Ectodermal cell (in vitro differentiated cells): ENCODE measurements around the gene POLRMT.
"Not testable (repeated sequence)": the region's sequence is repeated elsewhere in the genome, so short reads cannot be mapped to it uniquely, and the experiment has no call there.

ENCODE experiments used
- H3K27ac ChIP-seq: 2 replicates; pipeline ENCODE4 v1.7.0; 2013; ENCODE audit warnings: mild to moderate bottlenecking, low read depth, low read length; ENCODE audit not compliant: insufficient read depth, poor library complexity, severe bottlenecking
- H3K27me3 ChIP-seq: 2 replicates; pipeline ENCODE4 v1.7.0; 2013; ENCODE audit warnings: mild to moderate bottlenecking, low read length; ENCODE audit not compliant: insufficient read depth, control insufficient read depth, poor library complexity, severe bottlenecking
- H3K36me3 ChIP-seq: one replicate; pipeline ENCODE4 v1.7.0; 2013; ENCODE audit warnings: low read length; ENCODE audit not compliant: control insufficient read depth, insufficient read depth
- H3K4me1 ChIP-seq: one replicate; pipeline ENCODE4 v1.7.0; 2013; ENCODE audit warnings: low read length; ENCODE audit not compliant: control insufficient read depth, insufficient read depth
- H3K4me3 ChIP-seq: 2 replicates; pipeline ENCODE4 v1.7.0; 2013; ENCODE audit warnings: low read depth, low read length, control low read depth; ENCODE audit not compliant: insufficient read depth
- H3K9me3 ChIP-seq: 2 replicates; pipeline ENCODE4 v1.7.0; 2013; ENCODE audit warnings: mild to moderate bottlenecking, low read length, moderate library complexity; ENCODE audit not compliant: control insufficient read depth
- WGBS, 2 experiments: methylation state at CpG; one replicate each; pipeline ENCODE4 v1.1.7; 2013; ENCODE audit warnings: missing lambda C conversion rate in 2 of 2; 5-methylcytosine and 5-hydroxymethylcytosine counted together

The POLRMT gene

DNA sequence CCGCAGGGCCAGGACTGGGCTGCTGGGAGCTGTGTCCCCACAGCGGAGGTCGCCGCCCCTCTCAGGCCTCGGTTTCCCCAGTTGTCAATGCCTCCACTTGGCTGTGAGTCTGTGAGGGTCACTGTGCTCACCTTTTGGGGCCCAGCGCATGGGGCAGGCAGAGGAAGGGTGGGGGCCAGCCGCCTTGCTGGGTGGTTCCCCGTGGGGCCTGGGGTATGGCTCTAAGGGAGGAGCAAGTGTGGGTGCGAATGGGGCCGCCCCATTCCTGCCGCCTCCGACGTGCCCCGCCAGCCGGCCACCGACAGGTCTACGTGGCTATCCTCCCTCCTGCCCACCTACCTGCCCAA, 5.5 kb upstream of the POLRMT start:
- no peaks in the 10 kb centered on the region for H3K9me3 ChIP-seq
- peaks cover 2% of the 10 kb centered on the region for H3K4me1 ChIP-seq
- H3K36me3 ChIP-seq: no peaks in the 10 kb centered on the region
- 66 to 71% methylated on average over 17 of the region's 17 CpGs for WGBS, 2 experiments
- peak overlapping the region; percentile 31 for H3K4me3 ChIP-seq
- peaks cover 37% of the 10 kb centered on the region for H3K27me3 ChIP-seq
- no peak overlapping the region for H3K27ac ChIP-seq

DNA sequence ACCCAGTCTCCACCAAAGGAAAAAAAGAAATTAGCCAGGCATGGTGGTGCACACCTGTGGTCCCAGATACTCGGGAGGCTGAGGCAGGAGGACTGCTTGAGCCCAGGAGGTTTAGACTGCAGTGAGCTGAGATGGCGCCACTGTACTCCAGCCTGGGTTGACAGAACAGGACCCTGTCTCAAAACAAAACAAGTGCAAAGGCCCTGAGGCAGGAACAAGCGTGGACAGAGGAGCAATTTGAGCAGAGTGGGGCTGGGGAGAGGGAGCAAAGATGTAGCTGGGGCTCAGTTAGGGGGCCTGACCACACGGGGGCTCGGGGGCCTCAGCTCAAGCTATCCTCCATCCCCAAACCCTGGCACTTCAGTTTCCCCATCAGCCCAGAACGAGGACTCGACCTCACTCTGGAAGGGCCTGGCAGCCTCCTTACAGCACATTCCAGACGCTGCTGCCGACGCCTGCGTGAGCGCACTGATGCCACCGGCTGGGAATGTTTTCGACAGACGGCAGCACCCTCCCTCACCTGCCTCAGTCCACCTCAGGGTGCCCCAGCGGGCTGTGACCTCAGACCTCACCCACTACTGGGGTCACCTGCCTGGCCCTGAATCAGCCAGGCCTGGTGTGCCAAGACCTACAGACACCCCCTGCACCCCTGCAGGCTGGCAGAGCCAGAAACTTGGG, 1.8 kb upstream of the POLRMT start:
- Histone ChIP-seq H3K4me1 (peaks cover 9% of the 10 kb centered on the region), H3K36me3 (peaks cover 8% of the 10 kb centered on the region), H3K4me3 (no peak overlapping the region), H3K9me3 (no peaks in the 10 kb centered on the region), H3K27ac (no peak overlapping the region), H3K27me3 (peaks cover 32% of the 10 kb centered on the region)
- 86 to 89% methylated on average over 16 of the region's 16 CpGs for WGBS, 2 experiments

DNA sequence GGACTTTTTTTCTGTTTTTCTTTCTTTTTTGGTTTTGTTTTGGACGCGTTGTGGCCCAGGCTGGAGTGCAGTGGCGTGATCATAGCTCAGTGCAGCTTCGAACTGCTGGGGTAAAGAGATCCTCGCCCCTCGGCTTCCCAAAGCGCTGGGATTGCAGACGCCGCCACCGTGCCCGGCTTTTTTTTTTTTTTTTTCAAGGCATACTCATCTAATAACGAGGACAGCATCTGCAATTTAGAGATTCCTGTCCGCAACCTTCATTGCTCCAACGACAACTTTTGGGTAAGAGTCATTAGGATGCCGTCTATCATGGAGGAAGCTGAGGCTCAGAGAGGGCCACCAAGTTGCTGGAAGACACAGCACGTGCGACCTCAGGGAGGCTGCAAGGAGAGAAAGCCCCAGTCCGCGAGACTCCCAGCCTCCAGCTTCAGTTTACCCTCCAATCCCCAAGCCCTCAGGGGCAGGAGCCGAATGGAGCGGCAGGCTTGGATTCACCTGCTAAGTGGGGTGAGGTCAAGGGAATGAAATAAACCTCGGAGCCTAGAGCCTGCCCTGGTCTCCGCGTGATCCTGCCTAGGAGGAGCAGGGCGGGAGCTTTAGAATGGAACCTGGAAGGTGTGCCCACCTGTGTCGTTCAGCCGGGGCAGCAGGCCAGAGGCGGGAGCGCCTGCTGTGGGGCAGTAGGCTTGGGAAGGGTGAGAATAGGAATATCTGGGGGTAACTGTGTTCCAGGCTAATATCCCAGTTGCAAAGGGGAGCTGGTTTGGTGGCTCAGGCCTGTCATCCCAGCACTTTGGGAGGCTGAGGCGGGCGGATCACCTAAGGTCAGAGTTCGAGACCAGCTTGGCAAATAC, 676 bp upstream of the POLRMT start:
- Histone ChIP-seq H3K36me3 (peaks cover 13% of the 10 kb centered on the region), H3K27ac (no peak overlapping the region), H3K27me3 (peaks cover 23% of the 10 kb centered on the region), H3K4me3 (peak overlapping the region; percentile 86), H3K4me1 (peaks cover 7% of the 10 kb centered on the region), H3K9me3 (no peaks in the 10 kb centered on the region)
- WGBS, 2 experiments: 31 to 33% methylated on average over 32 of the region's 32 CpGs

DNA sequence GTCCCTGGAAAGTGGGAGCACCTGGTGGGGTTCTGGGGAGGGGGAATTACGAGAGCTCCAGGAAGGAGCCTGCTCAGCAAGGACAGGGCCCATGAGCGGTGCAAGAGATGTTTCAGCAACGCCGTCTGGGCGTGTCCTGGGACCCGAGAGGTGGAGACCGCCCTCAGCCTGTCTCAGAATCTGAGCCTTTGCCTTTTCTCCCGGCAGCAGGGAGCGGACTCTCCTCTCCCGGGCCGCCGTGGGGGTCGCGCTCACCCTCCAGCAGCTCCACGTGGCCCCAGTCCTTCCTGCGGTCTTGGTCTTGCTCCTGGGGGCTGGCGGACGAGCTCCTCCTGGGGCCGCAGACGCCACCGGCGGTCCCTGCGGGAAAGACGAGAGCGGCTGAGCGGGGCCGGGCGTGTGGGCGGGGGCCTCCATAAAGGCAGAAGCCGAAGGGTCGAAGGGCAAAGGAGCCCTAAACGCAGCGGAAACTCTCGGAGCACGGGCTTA, 714 bp downstream of the POLRMT start:
- H3K27ac ChIP-seq: no peak overlapping the region

DNA sequence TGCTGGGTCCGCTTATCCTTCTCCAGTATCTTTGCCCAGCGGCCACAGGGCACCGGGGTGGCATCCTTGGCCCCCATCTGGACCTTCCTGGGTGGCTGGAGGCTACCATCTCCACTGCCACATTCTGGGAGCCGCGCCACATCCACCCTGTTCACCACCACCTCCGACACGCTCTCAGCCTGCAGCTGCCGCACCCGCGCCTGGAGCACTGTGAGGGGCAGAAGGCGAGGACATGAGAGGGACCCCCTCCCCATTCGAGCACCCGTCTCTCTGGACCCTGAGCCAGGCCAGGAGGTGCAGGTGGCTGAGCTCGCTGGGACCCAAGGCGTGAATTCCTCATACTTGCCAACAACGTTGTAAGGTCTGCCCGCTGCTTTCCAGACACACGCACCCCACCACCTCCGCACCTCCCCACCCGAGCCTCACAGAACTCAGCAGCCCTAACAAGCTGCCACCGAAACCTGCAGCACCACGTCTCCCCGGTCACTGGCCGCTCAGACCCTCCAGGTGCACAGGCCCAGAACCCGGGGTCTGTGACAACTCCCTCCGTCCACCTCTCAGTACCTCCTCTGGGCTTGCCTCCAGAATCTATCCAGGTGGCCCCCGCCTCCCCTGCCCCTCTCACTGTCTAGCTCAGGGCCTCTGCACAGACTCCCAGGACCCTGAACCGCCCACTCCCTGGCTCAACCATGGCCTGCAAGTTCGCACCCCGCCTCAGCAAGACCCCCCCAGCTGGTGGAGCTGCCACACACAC, 3.2 kb downstream of the POLRMT start:
- H3K4me1 ChIP-seq: peaks cover 7% of the 10 kb centered on the region
- no peaks in the 10 kb centered on the region for H3K27me3 ChIP-seq
- H3K4me3 ChIP-seq: no peak overlapping the region
- 95% methylated on average over 30 of the region's 30 CpGs for WGBS, 2 experiments
- no peaks in the 10 kb centered on the region for H3K9me3 ChIP-seq
- no peak overlapping the region for H3K27ac ChIP-seq
- peaks cover 27% of the 10 kb centered on the region for H3K36me3 ChIP-seq

More for the DNA sequence above, 714 bp downstream of the POLRMT start:
- Histone ChIP-seq H3K27me3 (peaks cover 9% of the 10 kb centered on the region), H3K4me3 (peak overlapping the region; percentile 86), H3K4me1 (peaks cover 7% of the 10 kb centered on the region), H3K36me3 (peaks cover 20% of the 10 kb centered on the region), H3K9me3 (no peaks in the 10 kb centered on the region)
- 1% methylated on average over 35 of the region's 35 CpGs for WGBS, 2 experiments

DNA sequence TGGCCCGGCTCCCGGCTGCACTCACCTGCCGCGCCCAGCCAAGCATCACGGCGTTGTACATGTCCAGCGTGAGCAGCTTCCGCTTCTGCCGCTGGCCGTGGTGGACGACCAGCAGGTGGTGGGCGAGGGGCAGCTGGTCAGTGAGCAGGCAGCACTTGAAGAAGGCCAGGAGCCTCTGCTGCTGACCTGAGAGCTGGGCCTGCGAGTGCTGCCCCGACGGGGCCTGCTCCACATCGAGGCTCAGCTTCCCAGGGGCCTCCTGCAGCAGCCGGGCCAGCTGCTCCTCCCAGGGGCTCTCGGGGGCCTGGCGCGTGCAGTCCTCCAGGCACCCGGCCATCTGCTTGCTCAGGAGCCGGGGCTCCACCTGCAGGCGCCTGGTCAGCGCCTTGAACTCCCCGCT, 3.8 kb downstream of the POLRMT start:
- H3K4me1 ChIP-seq, H3K4me3 ChIP-seq: not testable (repeated sequence)
- 93% methylated on average over 25 of the region's 25 CpGs for WGBS, 2 experiments

DNA sequence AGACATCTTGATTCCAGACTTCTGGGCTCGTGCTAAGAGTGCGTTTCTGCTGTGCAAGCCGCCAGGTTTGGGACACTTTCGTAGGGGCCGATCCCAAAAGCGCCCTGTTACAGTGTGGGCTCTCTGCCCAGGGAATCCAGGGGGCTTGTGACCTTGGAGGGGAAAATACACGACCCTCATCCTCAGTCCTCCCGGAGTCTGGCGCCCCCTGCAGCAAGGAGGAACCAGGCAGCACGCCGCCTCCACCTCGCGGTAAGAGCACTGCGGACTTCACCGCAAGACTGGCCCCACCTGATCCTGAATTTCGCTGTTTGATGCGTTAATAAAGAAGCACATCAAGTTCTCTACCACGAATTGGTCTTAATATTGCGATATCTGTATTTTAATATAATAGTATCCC, 5.2 kb downstream of the POLRMT start:
- no peak overlapping the region for H3K27ac ChIP-seq
- H3K4me1 ChIP-seq: peaks cover 7% of the 10 kb centered on the region
- H3K4me3 ChIP-seq: no peak overlapping the region
- H3K36me3 ChIP-seq: peaks cover 27% of the 10 kb centered on the region
- H3K27me3 ChIP-seq: no peaks in the 10 kb centered on the region
- H3K9me3 ChIP-seq: no peaks in the 10 kb centered on the region
- 82 to 86% methylated on average over 18 of the region's 19 CpGs for WGBS, 2 experiments

More for the DNA sequence above, 3.8 kb downstream of the POLRMT start:
- not testable (repeated sequence) for H3K27me3 ChIP-seq, H3K9me3 ChIP-seq, H3K27ac ChIP-seq
- H3K36me3 ChIP-seq: peaks cover 27% of the 10 kb centered on the region

DNA sequence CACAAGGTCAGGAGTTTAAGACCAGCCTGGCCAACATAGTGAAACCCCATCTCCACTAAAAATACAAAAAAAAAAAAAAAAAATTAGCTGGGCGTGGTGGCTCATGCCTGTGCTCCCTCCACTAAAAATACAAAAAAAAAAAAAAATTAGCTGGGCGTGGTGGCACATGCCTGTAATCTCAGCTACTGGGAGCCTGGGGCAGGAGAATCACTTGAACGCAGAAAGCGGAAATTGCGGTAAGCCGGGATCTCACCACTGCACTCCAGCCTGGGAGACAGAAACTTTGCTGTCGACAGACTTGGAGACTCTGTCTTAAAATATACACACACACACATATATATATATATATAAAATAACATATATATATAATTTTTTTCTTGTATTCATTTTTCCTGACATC, 6.8 kb downstream of the POLRMT start:
- H3K36me3 ChIP-seq: peaks cover 27% of the 10 kb centered on the region

DNA sequence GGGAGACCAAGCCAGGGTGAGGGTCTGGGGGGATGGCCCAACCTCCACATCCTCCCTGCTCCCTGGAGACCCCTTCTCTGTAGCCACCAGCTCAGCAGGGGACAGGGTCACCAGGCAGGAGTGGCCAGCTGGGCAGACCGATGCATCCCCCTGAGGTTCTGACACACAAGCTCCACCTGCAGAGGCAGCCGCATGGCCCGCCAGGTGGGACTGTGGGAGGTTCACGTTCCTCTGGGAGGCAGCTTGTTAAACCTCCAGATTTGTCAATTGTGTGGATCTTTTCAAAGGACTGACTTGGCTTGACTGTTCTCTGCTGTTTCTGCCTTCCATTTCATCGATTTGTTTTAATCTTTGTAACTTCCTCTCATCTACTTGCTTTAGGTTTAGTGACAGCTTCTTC, 8.1 kb downstream of the POLRMT start:
- H3K36me3 ChIP-seq: peaks cover 22% of the 10 kb centered on the region
- H3K27ac ChIP-seq: no peak overlapping the region
- no peaks in the 10 kb centered on the region for H3K9me3 ChIP-seq
- 93 to 96% methylated on average over 5 of the region's 5 CpGs for WGBS, 2 experiments
- no peak overlapping the region for H3K4me3 ChIP-seq
- H3K4me1 ChIP-seq: no peaks in the 10 kb centered on the region
- no peaks in the 10 kb centered on the region for H3K27me3 ChIP-seq

More for the DNA sequence above, 6.8 kb downstream of the POLRMT start:
- H3K27ac ChIP-seq, H3K4me1 ChIP-seq, H3K4me3 ChIP-seq, H3K9me3 ChIP-seq, H3K27me3 ChIP-seq: not testable (repeated sequence)
- 92 to 94% methylated on average over 6 of the region's 7 CpGs for WGBS, 2 experiments
